Measurements from ENCODE around the gene OR5AN1. TPM values are rescaled to one million over a fixed set of nuclear protein-coding genes. Genes with fewer than 3 reads are reported as not detected.

Gene OR5AN1
- total RNA-seq, 1 experiment from 2014 or later: not detected

DNA sequence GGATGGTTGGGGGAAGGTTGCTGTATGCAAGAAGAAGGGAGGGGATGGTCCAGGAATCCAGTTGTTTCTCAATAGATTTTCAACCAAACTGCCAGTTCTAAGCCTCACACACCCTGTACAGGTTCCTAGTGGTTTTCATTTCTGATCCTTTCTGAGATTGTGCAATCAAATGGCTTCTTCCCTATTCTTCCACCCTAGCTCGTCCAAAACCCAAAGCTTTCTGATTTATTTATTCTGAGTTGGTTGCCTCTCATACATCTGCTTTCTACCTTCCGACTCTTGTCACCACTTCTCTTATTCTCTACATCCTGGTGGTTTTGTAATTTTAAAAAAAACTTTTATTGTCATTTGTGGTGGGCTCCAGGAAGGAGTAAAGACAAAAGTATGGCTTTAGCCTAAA lies 55.0 kb downstream of the OR5AN1 start:
- BruUV-seq (replicated peaks): no TSS peak

More for the DNA sequence above, 55.0 kb downstream of the OR5AN1 start:
- peaks cover 0 to 5% of the 10 kb centered on the region in 2 experiments; a peak in 2 of 4 replicates for H3K9me3 ChIP-seq (ENCODE audit: control insufficient read depth in 1 of 2, insufficient read depth in 1 of 2, low read depth in 1 of 2, low read length in 2 of 2)
- H3K4me1 ChIP-seq (ENCODE audit: control insufficient read depth in 1 of 2, insufficient read depth in 2 of 2, low read length in 2 of 2): no peaks in the 10 kb centered on the region
- no peak overlapping the region for H2AFZ ChIP-seq (ENCODE audit: low read depth, low read length, poor library complexity, severe bottlenecking)
- no peak overlapping the region for H3K27ac ChIP-seq (ENCODE audit: low read depth, low read length)
- no peak overlapping the region for H3K4me3 ChIP-seq (replicated peaks in 1 of 2; ENCODE audit: low read depth in 1 of 2, low read length in 2 of 2)
- H3K4me2 ChIP-seq (ENCODE audit: low read length): no peak overlapping the region
- RAD21 ChIA-PET (ENCODE audit: low non-redundant PET in 1 of 2, low total read pairs in 2 of 2, uncharacterized antibody in 2 of 2, unreplicated experiment in 2 of 2): no interaction called here
- H3K9me2 ChIP-seq (ENCODE audit: insufficient read depth): no peaks in the 10 kb centered on the region
- no peaks in the 10 kb centered on the region for H4K20me1 ChIP-seq (ENCODE audit: insufficient read depth)
- TF ChIP-seq SRF (IDR thresholded peaks at IDR 0.05; ENCODE audit: low read depth) (no peak), POLR2A (IDR thresholded peaks at IDR 0.05; ENCODE audit: borderline replicate concordance, extremely low read depth, insufficient read depth, insufficient read length) (no peak), RAD21 (IDR thresholded peaks at IDR 0.05; ENCODE audit: low read depth) (no peak), CBX3 (IDR thresholded peaks at IDR 0.05; ENCODE audit: low read depth) (no peak), ZNF274 (IDR thresholded peaks at IDR 0.05; ENCODE audit: low read depth, low read length) (no peak), POLR2AphosphoS5 (IDR thresholded peaks at IDR 0.05; ENCODE audit: low read depth, low read length) (no peak), ZFX (IDR thresholded peaks at IDR 0.05) (no peak)
- TF ChIP-seq, protein P1, sequence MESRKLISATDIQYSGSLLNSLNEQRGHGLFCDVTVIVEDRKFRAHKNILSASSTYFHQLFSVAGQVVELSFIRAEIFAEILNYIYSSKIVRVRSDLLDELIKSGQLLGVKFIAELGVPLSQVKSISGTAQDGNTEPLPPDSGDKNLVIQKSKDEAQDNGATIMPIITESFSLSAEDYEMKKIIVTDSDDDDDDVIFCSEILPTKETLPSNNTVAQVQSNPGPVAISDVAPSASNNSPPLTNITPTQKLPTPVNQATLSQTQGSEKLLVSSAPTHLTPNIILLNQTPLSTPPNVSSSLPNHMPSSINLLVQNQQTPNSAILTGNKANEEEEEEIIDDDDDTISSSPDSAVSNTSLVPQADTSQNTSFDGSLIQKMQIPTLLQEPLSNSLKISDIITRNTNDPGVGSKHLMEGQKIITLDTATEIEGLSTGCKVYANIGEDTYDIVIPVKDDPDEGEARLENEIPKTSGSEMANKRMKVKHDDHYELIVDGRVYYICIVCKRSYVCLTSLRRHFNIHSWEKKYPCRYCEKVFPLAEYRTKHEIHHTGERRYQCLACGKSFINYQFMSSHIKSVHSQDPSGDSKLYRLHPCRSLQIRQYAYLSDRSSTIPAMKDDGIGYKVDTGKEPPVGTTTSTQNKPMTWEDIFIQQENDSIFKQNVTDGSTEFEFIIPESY (IDR thresholded peaks at IDR 0.05; ENCODE audit: extremely low read depth, insufficient replicate concordance, low read length): no peak
- TF ChIP-seq, protein P2, sequence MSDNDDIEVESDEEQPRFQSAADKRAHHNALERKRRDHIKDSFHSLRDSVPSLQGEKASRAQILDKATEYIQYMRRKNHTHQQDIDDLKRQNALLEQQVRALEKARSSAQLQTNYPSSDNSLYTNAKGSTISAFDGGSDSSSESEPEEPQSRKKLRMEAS (IDR thresholded peaks at IDR 0.05): no peak
- TF ChIP-seq, protein P3, sequence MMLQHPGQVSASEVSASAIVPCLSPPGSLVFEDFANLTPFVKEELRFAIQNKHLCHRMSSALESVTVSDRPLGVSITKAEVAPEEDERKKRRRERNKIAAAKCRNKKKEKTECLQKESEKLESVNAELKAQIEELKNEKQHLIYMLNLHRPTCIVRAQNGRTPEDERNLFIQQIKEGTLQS (IDR thresholded peaks at IDR 0.05): no peak
- intact Hi-C loops (cut with micrococcal nuclease): no loop called here
- H3K36me3 ChIP-seq (ENCODE audit: control insufficient read depth in 1 of 2, insufficient read depth in 2 of 2, low read length in 2 of 2): no peaks in the 10 kb centered on the region
- DNase-seq (ENCODE audit: low read depth, low spot score) (no peak), ATAC-seq (no peak)
- no peaks in the 10 kb centered on the region for H3K79me2 ChIP-seq (ENCODE audit: insufficient read depth, low read length)
- CTCF ChIA-PET: interaction anchor here (1.0 kb wide), 1 partner anchor 13 kb away, joined by 3 read pairs; no protein-coding TSS in a partner anchor
- H3K9ac ChIP-seq (ENCODE audit: low read length): no peak overlapping the region
- no peaks in the 10 kb centered on the region for H3K27me3 ChIP-seq (ENCODE audit: insufficient read depth, low read length)
- POLR2A ChIA-PET: no interaction called here
